ENCODE data around the gene POFUT2.

POFUT2 gene

GRCh38 chr21:45287438-45288391, at the start of gene POFUT2:
TSS of gene POFUT2 (minus strand) at chr21:45287895. CDS start at chr21:45287871, 24 bp downstream.
- peak; percentile 94 to 98 for DNase-seq (ENCODE audit: low read depth in 2 of 2)

GRCh38 chr21:45336870-45337269, 49.2 kb upstream of the POFUT2 start:
- DNase-seq (ENCODE audit: low read depth in 2 of 2) = no peak

- DNase-seq (ENCODE audit: low read depth in 2 of 2) = no peak
These were observed 48.8 kb upstream of the POFUT2 start for GRCh38 chr21:45336535-45336810.

- DNase-seq (ENCODE audit: low read depth in 2 of 2) = no peak
These were observed 48.3 kb upstream of the POFUT2 start for GRCh38 chr21:45335761-45336534.

GRCh38 chr21:45335151-45335760, 47.6 kb upstream of the POFUT2 start:
- no peak for DNase-seq (ENCODE audit: low read depth in 2 of 2)

GRCh38 chr21:45334591-45335081, 46.9 kb upstream of the POFUT2 start:
- DNase-seq (ENCODE audit: low read depth in 2 of 2) = no peak

GRCh38 chr21:45334134-45334533, 46.4 kb upstream of the POFUT2 start:
- DNase-seq (ENCODE audit: low read depth in 2 of 2) = no peak

- DNase-seq (ENCODE audit: low read depth in 2 of 2) = no peak
These were observed 46.0 kb upstream of the POFUT2 start for GRCh38 chr21:45333583-45334121.

- no peak for DNase-seq (ENCODE audit: low read depth in 2 of 2)
These were observed 45.4 kb upstream of the POFUT2 start for GRCh38 chr21:45332981-45333582.

GRCh38 chr21:45332415-45332814, 44.7 kb upstream of the POFUT2 start:
- DNase-seq (ENCODE audit: low read depth in 2 of 2) = no peak

- DNase-seq (ENCODE audit: low read depth in 2 of 2) = no peak
These were observed 43.9 kb upstream of the POFUT2 start for GRCh38 chr21:45331531-45332147.

- no peak for DNase-seq (ENCODE audit: low read depth in 2 of 2)
These were observed 43.2 kb upstream of the POFUT2 start for GRCh38 chr21:45330851-45331261.

- no peak for DNase-seq (ENCODE audit: low read depth in 2 of 2)
These were observed 42.5 kb upstream of the POFUT2 start for GRCh38 chr21:45330075-45330781.

- no peak for DNase-seq (ENCODE audit: low read depth in 2 of 2)
These were observed 41.8 kb upstream of the POFUT2 start for GRCh38 chr21:45329261-45330074.

- no peak for DNase-seq (ENCODE audit: low read depth in 2 of 2)
These were observed 40.8 kb upstream of the POFUT2 start for GRCh38 chr21:45328198-45329091.

GRCh38 chr21:45327441-45328197, 39.9 kb upstream of the POFUT2 start:
- DNase-seq (ENCODE audit: low read depth in 2 of 2) = no peak

GRCh38 chr21:45326891-45327440, 39.3 kb upstream of the POFUT2 start:
- DNase-seq (ENCODE audit: low read depth in 2 of 2) = no peak
